D721Med (cell line): ENCODE data around the gene CSH2.

Experiments used
- DNase-seq: peaks from one replicate; pipeline ENCODE4 v3.0.0; 2011; ENCODE audit warnings: low spot score; ENCODE audit not compliant: insufficient read length
- FAIRE-seq: peaks from 2 replicates; lab custom pipeline; 2011; peaks lifted over from hg19 to GRCh38; lab: Jason Lieb, UNC
- CTCF ChIP-seq: IDR thresholded peaks from 2 replicates; pipeline ENCODE4 v1.5.1; 2012; ENCODE audit warnings: mild to moderate bottlenecking, control low read depth; ENCODE audit not compliant: insufficient read depth; ENCODE audit errors: missing control alignments

Gene CSH2

GRCh38 chr17:63827002-63827800 is 46.3 kb downstream of the CSH2 start, which contains the start of the genes FTSJ3 and PSMC5:
FTSJ3 (minus strand) TSS chr17:63827663; CDS start chr17:63826902, 761 bp downstream.
PSMC5 (plus strand) TSS chr17:63827431; CDS start chr17:63827491, 60 bp downstream.
- FAIRE-seq (peak; percentile 63), DNase-seq (peak; percentile 82)
- peak; percentile 44 for TF ChIP-seq CTCF

- no peak for FAIRE-seq
- no peak for DNase-seq
- TF ChIP-seq CTCF = no peak
These were observed 46.9 kb downstream of the CSH2 start for GRCh38 chr17:63826468-63827001.

GRCh38 chr17:63824362-63824761 is 49.1 kb downstream of the CSH2 start:
- TF ChIP-seq CTCF = no peak
- DNase-seq = no peak
- FAIRE-seq = no peak

- FAIRE-seq (no peak), DNase-seq (no peak)
- no peak for TF ChIP-seq CTCF
These were observed 49.7 kb downstream of the CSH2 start for GRCh38 chr17:63823659-63824331.

GRCh38 chr17:63822537-63822936 is 50.9 kb downstream of the CSH2 start:
- FAIRE-seq = no peak
- no peak for TF ChIP-seq CTCF
- no peak for DNase-seq
